A549 (cell line): Measurements from ENCODE around the gene GPRC5A. TPM values are rescaled to one million over a fixed set of nuclear protein-coding genes. Genes with fewer than 3 reads are reported as not detected.
A peak's percentile ranks its signal among the peaks of the same experiment; 100 is the strongest.

Experiments used
- ATAC-seq, 2 experiments: fragments of 200-7000 bp in 1 of 2; fragments of >200 bp in 1 of 2; cut with Nextera tagmentation in 1 of 2; cut with Tn5 transposase in 1 of 2; 3 replicates each; pipeline versions ENCODE4 v1.8.0 to v1.9.1; 2018 to 2020; ENCODE audit warnings: mild to moderate bottlenecking in 1 of 2, moderate library complexity in 1 of 2
- CTCF ChIA-PET: fragments of 300-600 bp; sonication (Branson Sonifier 250); formaldehyde crosslinking; extraction: SDS; loops from one replicate; lab custom pipeline; 2021; ENCODE audit warnings: antibody characterized with exemption, inconsistent platforms; lab: Yijun Ruan, JAX
- POLR2A ChIA-PET: fragments of 350-600 bp; formaldehyde crosslinking; extraction: SDS; loops from one replicate; lab custom pipeline; 2021; ENCODE audit warnings: antibody characterized with exemption, inconsistent platforms; lab: Yijun Ruan, JAX
- DNase-seq, 2 experiments: peaks; one replicate each; pipeline versions ENCODE4 v3.0.0 to v3.0.0-alpha.2; 2011 to 2016; ENCODE audit warnings: low read depth in 1 of 2, low spot score in 1 of 2
- FAIRE-seq: peaks from 2 replicates; lab custom pipeline; 2011; peaks lifted over from hg19 to GRCh38; lab: Jason Lieb, UNC
- H3K27ac ChIP-seq, 2 experiments: fragments of >200 bp; sonication (Bioruptor Twin); formaldehyde crosslinking; 3 replicates each; pipeline ENCODE4 v1.5.1; 2016 to 2017
- H3K4me1 ChIP-seq: fragments of >200 bp; sonication (Bioruptor Twin); formaldehyde crosslinking; 3 replicates; pipeline ENCODE4 v1.6.1; 2016
- H3K4me2 ChIP-seq: fragments of >200 bp; sonication (Bioruptor Twin); formaldehyde crosslinking; 3 replicates; pipeline ENCODE4 v1.6.1; 2016
- H3K4me3 ChIP-seq: fragments of >200 bp; sonication (Bioruptor Twin); formaldehyde crosslinking; 3 replicates; pipeline ENCODE4 v1.5.1; 2016
- H3K9me3 ChIP-seq: fragments of >200 bp; sonication (Bioruptor Twin); formaldehyde crosslinking; 3 replicates; pipeline ENCODE4 v1.6.1; 2016
- BHLHE40 ChIP-seq: IDR thresholded peaks from 2 replicates; pipeline ENCODE4 v1.6.1; 2012; ENCODE audit warnings: low read depth, low read length, inconsistent platforms
- CBX2 ChIP-seq: fragments of 200-600 bp; sonication (generic); IDR thresholded peaks from 2 replicates; pipeline ENCODE4 v1.6.1; 2016; ENCODE audit warnings: low read depth, mild to moderate bottlenecking, borderline replicate concordance
- CEBPB ChIP-seq, 2 experiments: fragments of >200 bp in 1 of 2; sonication (Bioruptor Twin) in 1 of 2; formaldehyde crosslinking in 1 of 2; IDR thresholded peaks; 2 replicates each; pipeline ENCODE4 v1.6.1; 2012 to 2016
- CHD2 ChIP-seq: fragments of 150-350 bp; IDR thresholded peaks from 2 replicates; pipeline ENCODE4 v1.6.1; 2014; ENCODE audit warnings: low read length; ENCODE audit not compliant: partially characterized antibody
- EHF ChIP-seq: fragments of 250-450 bp; sonication (Bioruptor Pico); IDR thresholded peaks from 2 replicates; pipeline ENCODE4 v1.5.0; 2020; ENCODE audit warnings: mild to moderate bottlenecking
- FOSB ChIP-seq: fragments of 250-450 bp; sonication (Bioruptor Pico); IDR thresholded peaks from 2 replicates; pipeline ENCODE4 v1.5.0; 2020; ENCODE audit warnings: mild to moderate bottlenecking, moderate library complexity
- FOSL2 ChIP-seq, 2 experiments: fragments of 450-650 bp in 1 of 2; fragments of >200 bp in 1 of 2; sonication (Bioruptor Twin) in 1 of 2; formaldehyde crosslinking; IDR thresholded peaks; 2 replicates each; pipeline versions ENCODE4 v1.5.0 to v1.6.1; 2016 to 2020; ENCODE audit warnings: mild to moderate bottlenecking in 1 of 2, moderate library complexity in 1 of 2
- GATA3 ChIP-seq: IDR thresholded peaks from 2 replicates; pipeline ENCODE4 v1.6.1; 2012; ENCODE audit warnings: borderline replicate concordance
- HDAC2 ChIP-seq: fragments of 200-600 bp; sonication (generic); IDR thresholded peaks from 2 replicates; pipeline ENCODE4 v1.6.1; 2016
- KDM5A ChIP-seq: fragments of 200-600 bp; sonication (generic); IDR thresholded peaks from 2 replicates; pipeline ENCODE4 v1.6.1; 2016; ENCODE audit warnings: antibody characterized with exemption, mild to moderate bottlenecking
- MAFK ChIP-seq: fragments of 450-650 bp; IDR thresholded peaks from 2 replicates; pipeline ENCODE4 v1.6.1; 2014; ENCODE audit not compliant: partially characterized antibody
- MAZ ChIP-seq: fragments of 150-350 bp; IDR thresholded peaks from 2 replicates; pipeline ENCODE4 v1.6.1; 2014; ENCODE audit warnings: antibody characterized with exemption, low read depth, low read length, borderline replicate concordance
- MYC ChIP-seq: IDR thresholded peaks from 2 replicates; pipeline ENCODE4 v1.6.1; 2012; ENCODE audit warnings: mild to moderate bottlenecking, inconsistent platforms, low read length, improper control_type of control experiment, borderline replicate concordance
- NR3C1 ChIP-seq: fragments of >200 bp; sonication (Bioruptor Twin); formaldehyde crosslinking; IDR thresholded peaks from 3 replicates; pipeline ENCODE4 v1.6.1; 2017
- POLR2AphosphoS2 ChIP-seq: conservative IDR thresholded peaks from 2 replicates; pipeline ENCODE4 v1.6.1; 2012; ENCODE audit warnings: low read length, improper control_type of control experiment, inconsistent platforms
- RAD21 ChIP-seq, 2 experiments: fragments of >200 bp in 1 of 2; sonication (Bioruptor Twin) in 1 of 2; formaldehyde crosslinking in 1 of 2; IDR thresholded peaks in 1 of 2; conservative IDR thresholded peaks in 1 of 2; 2 replicates in 1 of 2; 3 replicates in 1 of 2; pipeline ENCODE4 v1.6.1; 2012 to 2018; ENCODE audit warnings: inconsistent platforms in 1 of 2
- RARB ChIP-seq: fragments of 250-450 bp; sonication (Bioruptor Pico); IDR thresholded peaks from 2 replicates; pipeline ENCODE4 v1.8.0; 2021; ENCODE audit warnings: mild to moderate bottlenecking, moderate library complexity
- RNF2 ChIP-seq: fragments of 200-600 bp; sonication (generic); IDR thresholded peaks from 2 replicates; pipeline ENCODE4 v1.6.1; 2016; ENCODE audit warnings: low read depth, mild to moderate bottlenecking, antibody characterized with exemption, moderate library complexity, borderline replicate concordance
- SMC3 ChIP-seq: fragments of >200 bp; sonication (Bioruptor Twin); formaldehyde crosslinking; IDR thresholded peaks from 3 replicates; pipeline ENCODE4 v1.6.1; 2018; ENCODE audit warnings: inconsistent platforms
- SREBF2 ChIP-seq: fragments of 450-650 bp; IDR thresholded peaks from 2 replicates; pipeline ENCODE4 v1.6.1; 2014; ENCODE audit warnings: mild to moderate bottlenecking, moderate library complexity
- TFCP2L1 ChIP-seq: fragments of 250-450 bp; sonication (Bioruptor Pico); IDR thresholded peaks from 2 replicates; pipeline ENCODE4 v1.5.0; 2021; ENCODE audit warnings: mild to moderate bottlenecking
- WGBS: methylation state at CpG from one replicate; pipeline ENCODE4 v1.1.6; 2017; ENCODE audit errors: missing lambda C conversion rate; 5-methylcytosine and 5-hydroxymethylcytosine counted together
- polyA plus RNA-seq, 4 experiments: library from polyadenylated mRNA; depleted of rRNA in 3 of 4; stranded (reverse); fragments of >200 nt; fragmentation: RNase III in 1 of 4; extraction: RNeasy Plus Mini Kit Qiagen cat#74134 plus additional on column Dnase treatment in 1 of 4; gene quantifications; 2 replicates in 3 of 4; 3 replicates in 1 of 4; pipeline ENCODE4 v1.2.3, GENCODE V29; 2011 to 2017
- TF ChIP-seq, protein P1 (sequence below): IDR thresholded peaks from 2 replicates; pipeline ENCODE4 v1.6.1; 2012; ENCODE audit warnings: low read depth, borderline replicate concordance
- TF ChIP-seq, protein P2 (sequence below): fragments of 250-450 bp; sonication (Bioruptor Pico); IDR thresholded peaks from 2 replicates; pipeline ENCODE4 v1.5.0; 2020; ENCODE audit warnings: low read depth, mild to moderate bottlenecking, moderate library complexity
- TF ChIP-seq, protein P3 (sequence below): IDR thresholded peaks from 2 replicates; pipeline ENCODE4 v1.6.1; 2012
- TF ChIP-seq, protein P4 (sequence below): fragments of >200 bp; sonication (Bioruptor Twin); formaldehyde crosslinking; IDR thresholded peaks from 3 replicates; pipeline ENCODE4 v1.6.1; 2016
- TF ChIP-seq, protein P5 (sequence below): fragments of 200-600 bp; sonication (generic); IDR thresholded peaks from 2 replicates; pipeline ENCODE4 v1.6.1; 2016; ENCODE audit warnings: antibody characterized with exemption, mild to moderate bottlenecking, moderate library complexity

Gene GPRC5A
- polyA plus RNA-seq, 2 of the 4 experiments (the other 2 are of a cell fraction) = 173 to 296 TPM

DNA sequence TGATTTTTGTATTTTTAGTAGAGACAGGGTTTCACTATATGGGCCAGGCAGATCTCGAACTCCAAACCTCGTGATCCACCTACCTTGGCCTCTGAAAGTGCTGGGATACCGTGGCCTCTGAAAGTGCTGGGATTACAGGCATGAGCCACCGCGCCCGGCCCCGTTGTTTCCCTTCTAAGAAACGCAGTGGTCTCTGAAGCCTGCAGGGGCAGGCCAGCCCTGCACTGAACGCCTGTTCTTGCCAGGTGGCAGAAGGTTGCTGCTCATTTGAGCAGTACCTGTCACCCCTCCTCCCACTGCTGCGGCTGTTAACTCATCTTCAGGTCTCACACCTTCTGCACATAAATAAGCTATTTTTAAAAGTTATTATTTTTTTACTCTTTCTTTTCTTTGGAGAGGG lies 24.3 kb downstream of the GPRC5A start:
- CTCF ChIA-PET = interaction anchor here (0.6 to 10.4 kb wide), 44 partner anchors 10 to 340 kb away, joined by 3 to 180 read pairs (median 5); partner anchors contain the start of genes DDX47, GPRC5A and GPRC5D
- peak in 1 of 2 experiments; percentile 55 for DNase-seq

DNA sequence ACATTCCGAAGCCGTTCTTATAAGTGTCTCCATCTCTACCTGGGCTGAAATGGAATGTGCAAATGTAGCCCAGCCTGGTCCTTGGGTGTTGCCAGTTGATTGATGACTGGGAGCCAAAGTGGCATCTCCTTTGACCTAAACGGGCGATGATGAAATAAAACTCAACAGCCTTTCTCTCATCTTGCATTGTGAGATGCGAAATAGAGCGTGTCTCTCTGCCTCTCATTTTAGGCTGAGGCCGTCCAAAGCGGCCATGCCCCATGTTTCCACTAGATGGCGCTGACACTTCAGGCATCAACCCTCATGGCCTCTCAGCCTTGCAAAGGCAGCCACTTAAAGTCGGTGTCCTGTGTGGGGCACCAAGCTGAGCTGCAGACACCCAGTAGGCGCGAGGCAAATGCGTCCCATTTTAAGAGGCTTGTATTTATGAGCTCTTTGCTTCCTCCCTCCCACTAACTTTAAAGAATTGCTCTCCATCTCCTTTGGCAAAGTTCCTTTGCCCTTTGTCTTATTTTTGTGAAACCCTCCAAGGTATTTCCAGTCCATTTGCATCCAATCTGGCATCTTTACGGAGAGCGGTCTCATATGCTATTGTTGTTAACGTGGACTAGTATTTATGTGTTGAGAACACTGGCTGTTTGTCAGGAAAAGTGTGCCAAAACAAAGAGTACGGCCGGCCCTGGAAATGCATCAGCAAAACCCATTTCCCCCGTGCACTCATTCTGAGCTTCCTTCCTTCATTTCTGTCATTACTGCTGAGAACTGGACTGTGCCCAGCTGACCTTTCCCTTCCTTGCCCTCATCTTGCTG lies 25.0 kb downstream of the GPRC5A start:
- H3K27ac ChIP-seq = peak overlapping the region; percentile 29 to 47; a peak in 4 of 6 replicates
- ChIA-PET POLR2A (no interaction called here), CTCF (interaction anchor here (0.6 to 10.4 kb wide), 56 partner anchors 9 to 1249 kb away, joined by 3 to 180 read pairs (median 5); partner anchors contain the start of genes DDX47, GPRC5A and GPRC5D)
- FAIRE-seq (peak; percentile 89), ATAC-seq (peak; percentile 75 to 79), DNase-seq (peak; percentile 66 to 86)
- H3K9me3 ChIP-seq = no peaks in the 10 kb centered on the region
- H3K4me3 ChIP-seq = no peak overlapping the region
- 44% methylated on average over 19 of the region's 19 CpGs for WGBS
- peak overlapping the region; percentile 16; the same call in 2 of the 3 replicates for H3K4me2 ChIP-seq
- H3K4me1 ChIP-seq = peaks cover 49% of the 10 kb centered on the region
- TF ChIP-seq MYC (peak; percentile 16; the same call in 1 of the 2 replicates), MAFK (no peak), KDM5A (no peak), CBX2 (no peak), FOSL2 (IDR thresholded peaks at IDR 0.05) (no peak), FOSL2 (CRISPR knock-in tag; IDR thresholded peaks at IDR 0.05) (peak; percentile 2; the same call in 1 of the 2 replicates), POLR2AphosphoS2 (peak; percentile 88), RAD21 (conservative IDR thresholded peaks at IDR 0.05 in 1 of 2, IDR thresholded peaks at IDR 0.05 in 1 of 2) (peak; percentile 95 to 96), CEBPB (IDR thresholded peaks at IDR 0.05) (peak in 1 of 2 experiments; percentile 52; a peak in 1 of 4 replicates), GATA3 (no peak), TFCP2L1 (0 out of 2 replicates have a peak, but pooled peaks have one; percentile 38), NR3C1 (no peak), SREBF2 (no peak)
- TF ChIP-seq, protein P1, sequence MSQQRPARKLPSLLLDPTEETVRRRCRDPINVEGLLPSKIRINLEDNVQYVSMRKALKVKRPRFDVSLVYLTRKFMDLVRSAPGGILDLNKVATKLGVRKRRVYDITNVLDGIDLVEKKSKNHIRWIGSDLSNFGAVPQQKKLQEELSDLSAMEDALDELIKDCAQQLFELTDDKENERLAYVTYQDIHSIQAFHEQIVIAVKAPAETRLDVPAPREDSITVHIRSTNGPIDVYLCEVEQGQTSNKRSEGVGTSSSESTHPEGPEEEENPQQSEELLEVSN = no peak

More for the DNA sequence above, 24.3 kb downstream of the GPRC5A start:
- POLR2A ChIA-PET = no interaction called here
- Histone ChIP-seq H3K4me3 (no peak overlapping the region), H3K4me2 (peak overlapping the region; percentile 16; the same call in 2 of the 3 replicates), H3K4me1 (peaks cover 48% of the 10 kb centered on the region), H3K27ac (peak overlapping the region; percentile 12 to 47; a peak in 2 of 6 replicates), H3K9me3 (no peaks in the 10 kb centered on the region)
- FAIRE-seq (no peak), ATAC-seq (peak; percentile 30 to 32; a peak in 5 of 6 replicates)
- TF ChIP-seq, protein P2, sequence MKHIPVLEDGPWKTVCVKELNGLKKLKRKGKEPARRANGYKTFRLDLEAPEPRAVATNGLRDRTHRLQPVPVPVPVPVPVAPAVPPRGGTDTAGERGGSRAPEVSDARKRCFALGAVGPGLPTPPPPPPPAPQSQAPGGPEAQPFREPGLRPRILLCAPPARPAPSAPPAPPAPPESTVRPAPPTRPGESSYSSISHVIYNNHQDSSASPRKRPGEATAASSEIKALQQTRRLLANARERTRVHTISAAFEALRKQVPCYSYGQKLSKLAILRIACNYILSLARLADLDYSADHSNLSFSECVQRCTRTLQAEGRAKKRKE = no peak
- no peak for TF ChIP-seq FOSL2 (IDR thresholded peaks at IDR 0.05)
- TF ChIP-seq FOSL2 (CRISPR knock-in tag; IDR thresholded peaks at IDR 0.05) = no peak
- no peak for TF ChIP-seq KDM5A
- TF ChIP-seq, protein P3, sequence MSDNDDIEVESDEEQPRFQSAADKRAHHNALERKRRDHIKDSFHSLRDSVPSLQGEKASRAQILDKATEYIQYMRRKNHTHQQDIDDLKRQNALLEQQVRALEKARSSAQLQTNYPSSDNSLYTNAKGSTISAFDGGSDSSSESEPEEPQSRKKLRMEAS = no peak
- TF ChIP-seq, protein P4, sequence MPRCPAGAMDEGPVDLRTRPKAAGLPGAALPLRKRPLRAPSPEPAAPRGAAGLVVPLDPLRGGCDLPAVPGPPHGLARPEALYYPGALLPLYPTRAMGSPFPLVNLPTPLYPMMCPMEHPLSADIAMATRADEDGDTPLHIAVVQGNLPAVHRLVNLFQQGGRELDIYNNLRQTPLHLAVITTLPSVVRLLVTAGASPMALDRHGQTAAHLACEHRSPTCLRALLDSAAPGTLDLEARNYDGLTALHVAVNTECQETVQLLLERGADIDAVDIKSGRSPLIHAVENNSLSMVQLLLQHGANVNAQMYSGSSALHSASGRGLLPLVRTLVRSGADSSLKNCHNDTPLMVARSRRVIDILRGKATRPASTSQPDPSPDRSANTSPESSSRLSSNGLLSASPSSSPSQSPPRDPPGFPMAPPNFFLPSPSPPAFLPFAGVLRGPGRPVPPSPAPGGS = no peak
- TF ChIP-seq RARB (CRISPR knock-in tag) = no peak
- no peak for TF ChIP-seq BHLHE40
- no peak; the same call in 1 of the 2 replicates for TF ChIP-seq POLR2AphosphoS2
- TF ChIP-seq SMC3 = no peak
- TF ChIP-seq, protein P5, sequence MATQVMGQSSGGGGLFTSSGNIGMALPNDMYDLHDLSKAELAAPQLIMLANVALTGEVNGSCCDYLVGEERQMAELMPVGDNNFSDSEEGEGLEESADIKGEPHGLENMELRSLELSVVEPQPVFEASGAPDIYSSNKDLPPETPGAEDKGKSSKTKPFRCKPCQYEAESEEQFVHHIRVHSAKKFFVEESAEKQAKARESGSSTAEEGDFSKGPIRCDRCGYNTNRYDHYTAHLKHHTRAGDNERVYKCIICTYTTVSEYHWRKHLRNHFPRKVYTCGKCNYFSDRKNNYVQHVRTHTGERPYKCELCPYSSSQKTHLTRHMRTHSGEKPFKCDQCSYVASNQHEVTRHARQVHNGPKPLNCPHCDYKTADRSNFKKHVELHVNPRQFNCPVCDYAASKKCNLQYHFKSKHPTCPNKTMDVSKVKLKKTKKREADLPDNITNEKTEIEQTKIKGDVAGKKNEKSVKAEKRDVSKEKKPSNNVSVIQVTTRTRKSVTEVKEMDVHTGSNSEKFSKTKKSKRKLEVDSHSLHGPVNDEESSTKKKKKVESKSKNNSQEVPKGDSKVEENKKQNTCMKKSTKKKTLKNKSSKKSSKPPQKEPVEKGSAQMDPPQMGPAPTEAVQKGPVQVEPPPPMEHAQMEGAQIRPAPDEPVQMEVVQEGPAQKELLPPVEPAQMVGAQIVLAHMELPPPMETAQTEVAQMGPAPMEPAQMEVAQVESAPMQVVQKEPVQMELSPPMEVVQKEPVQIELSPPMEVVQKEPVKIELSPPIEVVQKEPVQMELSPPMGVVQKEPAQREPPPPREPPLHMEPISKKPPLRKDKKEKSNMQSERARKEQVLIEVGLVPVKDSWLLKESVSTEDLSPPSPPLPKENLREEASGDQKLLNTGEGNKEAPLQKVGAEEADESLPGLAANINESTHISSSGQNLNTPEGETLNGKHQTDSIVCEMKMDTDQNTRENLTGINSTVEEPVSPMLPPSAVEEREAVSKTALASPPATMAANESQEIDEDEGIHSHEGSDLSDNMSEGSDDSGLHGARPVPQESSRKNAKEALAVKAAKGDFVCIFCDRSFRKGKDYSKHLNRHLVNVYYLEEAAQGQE = no peak
- TF ChIP-seq FOSB (CRISPR knock-in tag) = no peak
- TF ChIP-seq GATA3 = no peak
- TF ChIP-seq MYC = no peak
- no peak for TF ChIP-seq CBX2
- TF ChIP-seq CHD2 = no peak
- no peak for TF ChIP-seq MAZ
- no peak for TF ChIP-seq RNF2
- no peak for TF ChIP-seq HDAC2
- TF ChIP-seq EHF = no peak
- 83% methylated on average over 10 of the region's 10 CpGs for WGBS
